H1 (cell line): ENCODE results near the gene PFKP. TPM values are rescaled to one million over a fixed set of nuclear protein-coding genes. Genes with fewer than 3 reads are reported as not detected.

Source experiments
- EP300 ChIP-seq, 2 experiments: IDR thresholded peaks; 1 replicate in 1 of 2; 2 replicates in 1 of 2; pipeline ENCODE4 v1.6.1; 2011 to 2012; ENCODE audit warnings: low read depth in 2 of 2, low read length in 2 of 2, mild to moderate bottlenecking in 2 of 2, borderline replicate concordance in 1 of 2, inconsistent platforms in 1 of 2, moderate library complexity in 1 of 2
- KDM4A ChIP-seq: IDR thresholded peaks from one replicate; pipeline ENCODE4 v1.7.1; 2012; ENCODE audit warnings: low read depth, mild to moderate bottlenecking, moderate library complexity, low read length, inconsistent platforms; ENCODE audit not compliant: severe bottlenecking
- RFX5 ChIP-seq: IDR thresholded peaks from 2 replicates; pipeline ENCODE4 v1.6.1; 2011; ENCODE audit warnings: low read depth, low read length, improper control_type of control experiment, borderline replicate concordance
- SAP30 ChIP-seq: fragments of 300-600 bp; sonication (generic); IDR thresholded peaks from 2 replicates; pipeline ENCODE4 v1.7.1; 2012; ENCODE audit warnings: low read length, moderate library complexity, mild to moderate bottlenecking, inconsistent platforms; ENCODE audit not compliant: insufficient read depth, insufficient replicate concordance
- polyA plus RNA-seq, 7 experiments: library from polyadenylated mRNA; depleted of rRNA in 3 of 7; stranded (reverse) in 5 of 7; unstranded in 2 of 7; fragments of >200 nt in 5 of 7; fragments of 200-250 nt in 2 of 7; gene quantifications; 1 replicate in 5 of 7; 2 replicates in 1 of 7; 4 replicates in 1 of 7; pipeline versions ENCODE4 v1.2.1 to v1.2.3, GENCODE V29; 2011 to 2013; ENCODE audit warnings: missing spikeins in 2 of 7, mixed read lengths in 2 of 7
- total RNA-seq: library from RNA; stranded (reverse); fragmentation: NEBNext Ultra II Directional; extraction: Animal tissue kit (Norgen Biotek cat#: 25700); gene quantifications from 2 replicates; pipeline ENCODE4 v1.2.1, GENCODE V29; 2021
- TF ChIP-seq, protein P1 (sequence below): IDR thresholded peaks from 2 replicates; pipeline ENCODE4 v1.6.1; 2012; ENCODE audit warnings: low read length, inconsistent platforms
- TF ChIP-seq, protein P2 (sequence below): IDR thresholded peaks from 2 replicates; pipeline ENCODE4 v1.6.1; 2011; ENCODE audit warnings: low read depth, mild to moderate bottlenecking, low read length; ENCODE audit not compliant: insufficient read depth

PFKP gene
- total and polyA plus RNA-seq, 2 of the 8 experiments (the other 6 are each of a cell fraction or from before 2014, with no cell fraction given), result 51.2 to 128 TPM

GRCh38 chr10:3040069-3040468 lies 27.3 kb upstream of the PFKP start (continued):
- TF ChIP-seq SAP30 (no peak), KDM4A (no peak), EP300 (IDR thresholded peaks at IDR 0.05; ENCODE audit: borderline replicate concordance in 1 of 2, low read depth in 2 of 2, low read length in 2 of 2) (no peak), RFX5 (no peak)
- TF ChIP-seq, protein P1, sequence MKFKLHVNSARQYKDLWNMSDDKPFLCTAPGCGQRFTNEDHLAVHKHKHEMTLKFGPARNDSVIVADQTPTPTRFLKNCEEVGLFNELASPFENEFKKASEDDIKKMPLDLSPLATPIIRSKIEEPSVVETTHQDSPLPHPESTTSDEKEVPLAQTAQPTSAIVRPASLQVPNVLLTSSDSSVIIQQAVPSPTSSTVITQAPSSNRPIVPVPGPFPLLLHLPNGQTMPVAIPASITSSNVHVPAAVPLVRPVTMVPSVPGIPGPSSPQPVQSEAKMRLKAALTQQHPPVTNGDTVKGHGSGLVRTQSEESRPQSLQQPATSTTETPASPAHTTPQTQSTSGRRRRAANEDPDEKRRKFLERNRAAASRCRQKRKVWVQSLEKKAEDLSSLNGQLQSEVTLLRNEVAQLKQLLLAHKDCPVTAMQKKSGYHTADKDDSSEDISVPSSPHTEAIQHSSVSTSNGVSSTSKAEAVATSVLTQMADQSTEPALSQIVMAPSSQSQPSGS, result no peak
- TF ChIP-seq, protein P2, sequence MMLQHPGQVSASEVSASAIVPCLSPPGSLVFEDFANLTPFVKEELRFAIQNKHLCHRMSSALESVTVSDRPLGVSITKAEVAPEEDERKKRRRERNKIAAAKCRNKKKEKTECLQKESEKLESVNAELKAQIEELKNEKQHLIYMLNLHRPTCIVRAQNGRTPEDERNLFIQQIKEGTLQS, result no peak
- TF ChIP-seq, all 59 proteins: peak for 0
